Measurements from ENCODE around the gene BRF1.
A peak's percentile ranks its signal among the peaks of the same experiment; 100 is the strongest.

The BRF1 gene

DNA sequence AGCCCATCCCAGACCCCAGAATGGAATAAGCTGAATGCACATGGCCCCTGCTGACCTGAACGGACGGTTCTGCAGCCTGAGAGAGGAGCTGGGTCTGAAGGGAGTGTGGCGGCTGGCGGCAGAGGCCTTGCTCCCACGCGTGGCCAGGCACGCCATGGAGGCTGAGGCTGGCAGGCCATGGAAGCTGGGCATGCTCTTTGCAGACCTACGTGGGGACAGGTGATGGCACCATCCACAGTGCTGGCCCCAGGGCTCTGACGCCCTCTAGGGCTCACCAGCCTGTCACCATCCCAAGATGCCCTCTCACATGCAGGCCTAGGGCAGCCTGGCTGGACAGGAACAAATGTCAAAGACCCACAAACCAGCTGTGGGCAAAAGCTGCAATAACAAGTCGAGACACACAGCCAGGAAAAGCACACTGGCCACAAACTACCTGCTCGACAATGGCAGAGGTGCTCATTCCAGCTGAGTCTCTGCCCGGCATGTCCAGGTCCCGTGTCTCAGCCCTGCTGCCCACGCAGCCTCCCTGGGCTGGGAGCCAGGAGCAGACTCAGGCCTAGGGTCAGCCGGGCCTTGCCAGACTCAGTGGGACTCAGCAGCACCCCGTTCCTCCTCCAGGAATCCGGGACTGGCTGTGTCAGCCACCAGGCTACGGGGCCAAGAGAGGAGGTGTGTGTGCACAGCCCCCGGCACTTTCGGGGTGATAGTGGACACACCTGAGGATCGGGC, 32.8 kb downstream of the BRF1 start:
- DNase-seq (ENCODE audit: low spot score) = no peak

GRCh38 chr14:105261781-105262180, 39.0 kb downstream of the BRF1 start:
- DNase-seq (ENCODE audit: low spot score) = no peak

DNA sequence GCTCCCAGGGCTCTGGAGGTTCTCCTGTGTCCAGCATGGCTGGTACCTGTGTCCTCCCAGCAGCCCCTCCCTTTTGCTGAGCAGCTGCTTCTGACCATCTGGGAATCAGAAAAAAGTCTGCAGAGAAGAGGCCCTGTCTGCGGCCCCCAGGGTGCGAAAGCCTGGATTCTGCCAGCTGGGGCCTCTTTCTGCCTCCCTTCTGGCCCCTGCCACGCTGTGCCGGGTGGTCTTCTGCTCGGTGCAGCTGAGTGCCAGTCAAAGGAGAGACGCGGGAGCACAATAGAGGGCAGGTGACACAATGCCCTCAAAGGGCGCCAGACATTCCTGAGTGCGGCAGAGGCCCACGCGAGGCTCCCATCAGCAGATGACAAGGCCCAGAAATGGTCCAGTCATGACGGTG, 39.8 kb downstream of the BRF1 start:
- DNase-seq (ENCODE audit: low spot score) = no peak

DNA sequence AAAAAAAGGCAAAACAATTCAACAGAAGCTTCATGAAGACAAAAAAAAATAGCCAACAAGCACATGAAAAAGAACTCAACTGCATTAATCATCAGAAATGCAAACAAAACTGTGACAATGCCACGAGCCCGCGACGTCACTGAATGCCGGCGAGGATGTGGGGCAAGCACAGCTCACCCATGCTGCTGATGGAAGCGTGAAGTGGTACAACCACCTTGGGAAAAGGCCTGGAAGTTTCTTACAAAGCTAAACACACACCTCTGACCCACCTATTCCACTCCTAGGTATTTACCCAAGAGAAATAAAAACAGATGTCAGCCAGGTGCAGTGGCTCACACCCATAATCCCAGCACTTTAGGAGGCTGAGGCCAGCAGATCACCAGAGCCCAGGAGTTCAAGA, 42.0 kb downstream of the BRF1 start:
- DNase-seq (ENCODE audit: low spot score) = no peak

GRCh38 chr14:105257464-105257863, 43.3 kb downstream of the BRF1 start:
- DNase-seq (ENCODE audit: low spot score) = no peak

DNA sequence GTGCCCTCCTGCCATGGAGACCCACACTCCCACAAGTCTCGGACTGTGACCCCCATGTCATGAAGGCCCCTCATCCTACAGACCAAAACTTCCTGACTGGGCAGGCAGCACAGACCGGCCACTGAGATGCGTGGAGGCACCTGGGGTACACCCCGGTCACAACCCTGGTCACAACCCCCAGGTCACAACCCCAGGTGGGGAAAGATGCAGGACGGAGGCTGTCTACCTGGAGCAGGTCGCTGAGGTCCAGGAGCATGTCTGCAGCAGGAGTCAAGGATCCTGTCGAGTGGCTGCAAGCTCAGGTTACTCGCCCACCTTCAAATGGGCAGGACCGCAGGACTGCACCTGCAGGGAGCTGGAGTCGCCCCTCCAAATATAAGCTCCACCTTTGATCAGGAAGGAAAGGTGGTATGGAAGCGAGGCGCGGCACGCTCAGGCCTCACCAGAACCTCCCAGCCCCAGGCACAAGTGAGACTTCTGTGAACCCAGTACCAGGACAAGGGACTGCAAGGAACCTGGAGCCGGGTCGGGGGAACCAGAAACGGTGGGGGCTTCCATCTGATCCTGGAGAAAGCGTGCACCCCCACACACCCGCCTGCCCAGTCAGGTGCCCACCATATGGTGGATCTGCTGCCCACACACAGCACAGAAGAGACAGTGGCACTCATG, 44.4 kb downstream of the BRF1 start:
- DNase-seq (ENCODE audit: low spot score) = no peak

- peak; percentile 47 for DNase-seq (ENCODE audit: low spot score)
Measured at GRCh38 chr14:105255021-105255507, 45.7 kb downstream of the BRF1 start.

- no peak for DNase-seq (ENCODE audit: low spot score)
Measured at GRCh38 chr14:105253329-105253682, 47.5 kb downstream of the BRF1 start.

DNA sequence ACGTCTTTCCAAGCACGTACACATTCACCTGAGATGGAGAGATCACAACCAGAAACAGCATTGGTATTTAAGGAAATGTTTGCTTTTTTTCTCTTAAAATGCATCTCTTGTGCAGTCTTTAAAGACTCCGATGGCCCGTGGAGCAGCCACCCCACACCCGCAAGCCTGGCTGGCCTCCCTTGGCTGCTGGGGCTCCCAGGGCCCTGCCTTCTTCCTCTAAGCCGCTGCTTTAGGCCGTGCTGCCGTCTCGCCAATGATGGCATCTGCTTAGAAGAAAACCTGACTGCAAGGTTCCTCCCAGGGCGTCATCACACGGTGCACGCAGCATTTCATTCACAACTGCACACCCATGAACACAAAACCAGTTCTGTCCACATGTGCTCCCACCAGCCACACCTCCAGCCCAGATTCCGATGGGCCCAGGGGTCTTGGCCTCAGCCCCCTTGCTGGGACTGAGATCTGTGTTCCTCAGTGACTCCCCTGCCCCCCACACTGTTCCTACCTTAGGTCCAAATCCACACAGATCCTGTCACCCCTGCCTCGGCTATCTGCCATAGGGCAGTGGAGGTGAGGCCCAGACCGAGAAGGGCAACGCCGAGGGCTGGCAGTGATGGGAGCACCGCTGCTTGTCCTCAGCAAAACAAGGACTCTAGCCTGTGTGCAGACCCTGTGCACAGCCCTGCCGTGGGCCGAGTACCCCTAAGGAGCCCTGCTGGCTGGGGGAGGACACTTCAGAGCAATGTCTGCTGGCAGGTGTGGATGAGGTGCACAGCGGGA, 48.1 kb downstream of the BRF1 start:
- DNase-seq (ENCODE audit: low spot score) = no peak

DNA sequence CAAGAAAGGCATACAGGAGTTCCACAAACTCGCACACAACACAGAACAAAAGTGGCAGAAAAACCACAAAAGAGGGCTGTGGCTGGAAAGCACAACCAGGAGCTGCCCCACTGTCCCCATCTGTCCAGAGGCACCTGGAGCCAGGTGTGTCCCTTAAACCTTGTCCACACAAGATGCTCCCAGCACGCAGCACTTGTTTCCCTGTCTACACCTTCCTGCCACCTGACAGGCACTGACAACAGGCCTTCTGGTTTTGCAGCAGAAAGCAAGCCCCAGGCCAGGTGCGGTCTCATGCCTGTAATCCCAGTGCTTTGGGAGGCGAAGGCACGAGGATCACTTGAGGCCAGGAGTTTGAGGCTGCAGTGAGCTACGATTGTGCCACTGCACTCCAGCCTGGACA, 48.9 kb downstream of the BRF1 start:
- DNase-seq (ENCODE audit: low spot score) = no peak

DNA sequence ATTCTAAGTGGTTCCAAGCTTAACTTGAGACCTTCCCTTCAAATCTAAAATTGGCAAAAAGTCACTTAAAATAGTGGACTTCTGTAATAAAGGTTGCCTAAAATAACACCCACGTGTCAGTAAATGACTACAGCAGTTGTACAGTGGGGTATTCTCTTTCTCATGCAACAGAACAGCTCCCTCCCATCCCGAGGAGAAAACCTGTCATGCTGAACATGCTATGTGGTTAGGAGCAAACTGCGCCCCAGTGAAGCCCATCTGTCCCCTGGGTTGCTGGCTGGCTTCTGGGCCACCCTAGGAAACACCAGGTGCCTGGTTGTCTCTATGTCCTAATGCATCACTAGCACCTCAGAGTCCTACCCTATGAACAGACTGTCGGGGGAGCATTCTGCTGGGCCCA, 49.8 kb downstream of the BRF1 start:
- DNase-seq (ENCODE audit: low spot score) = no peak

GRCh38 chr14:105250008-105250366, 50.8 kb downstream of the BRF1 start:
- no peak for DNase-seq (ENCODE audit: low spot score)

DNA sequence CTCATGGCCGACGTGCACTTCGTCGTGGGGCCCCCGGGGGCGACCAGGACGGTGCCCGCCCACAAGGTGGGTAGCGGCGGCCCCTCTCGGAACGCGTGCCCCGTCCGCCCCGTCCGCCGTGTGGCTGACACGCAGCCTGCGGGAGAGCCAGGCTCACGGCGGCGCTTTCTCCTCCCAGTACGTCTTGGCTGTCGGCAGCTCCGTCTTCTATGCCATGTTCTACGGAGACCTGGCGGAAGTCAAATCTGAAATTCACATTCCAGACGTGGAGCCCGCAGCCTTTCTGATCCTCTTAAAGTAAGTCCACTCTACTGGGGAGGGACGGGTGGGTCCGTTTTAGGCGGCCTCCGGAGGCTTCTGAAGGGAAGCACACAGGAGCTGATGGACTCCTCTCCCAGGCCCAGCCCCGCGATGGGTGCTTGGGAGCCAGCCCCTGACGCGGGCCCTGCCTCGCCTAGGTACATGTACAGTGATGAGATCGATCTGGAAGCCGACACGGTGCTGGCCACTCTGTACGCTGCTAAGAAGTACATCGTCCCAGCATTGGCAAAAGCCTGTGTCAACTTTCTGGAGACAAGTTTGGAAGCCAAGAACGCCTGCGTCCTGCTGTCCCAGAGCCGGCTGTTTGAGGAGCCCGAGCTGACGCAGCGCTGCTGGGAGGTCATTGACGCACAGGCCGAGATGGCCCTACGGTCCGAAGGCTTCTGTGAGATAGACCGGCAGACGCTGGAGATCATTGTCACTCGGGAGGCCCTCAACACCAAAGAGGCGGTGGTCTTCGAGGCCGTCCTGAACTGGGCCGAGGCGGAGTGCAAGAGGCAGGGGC, 51.4 kb downstream of the BRF1 start:
- DNase-seq (ENCODE audit: low spot score) = peak; percentile 43

- DNase-seq (ENCODE audit: low spot score) = peak; percentile 99
Measured at GRCh38 chr14:105248368-105249181, 52.2 kb downstream of the BRF1 start, which contains the start of gene BTBD6. TSS of gene BTBD6 (plus strand) at chr14:105248533. CDS start at chr14:105248712, 179 bp downstream.

GRCh38 chr14:105247715-105248367, 53.0 kb downstream of the BRF1 start:
- DNase-seq (ENCODE audit: low spot score) = no peak

DNA sequence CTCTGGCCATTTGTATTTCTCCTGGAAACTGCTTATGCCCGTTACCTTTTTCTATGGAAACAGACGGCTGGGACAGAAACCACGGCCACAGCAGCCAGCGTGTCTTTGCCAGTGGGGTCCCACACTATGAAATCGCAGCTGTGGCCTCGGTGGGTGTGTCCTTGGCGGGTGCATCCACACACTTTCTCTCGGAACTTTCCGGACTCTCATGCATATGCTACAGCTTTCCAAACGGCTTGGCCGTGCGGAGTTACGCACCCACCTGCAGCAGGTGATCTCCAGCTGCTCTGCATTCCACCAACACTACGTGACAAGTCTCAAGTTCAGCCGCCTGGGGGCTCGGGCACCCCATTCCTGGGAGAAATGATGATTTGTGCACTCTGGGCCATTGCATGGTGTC, 53.8 kb downstream of the BRF1 start:
- DNase-seq (ENCODE audit: low spot score) = no peak

DNA sequence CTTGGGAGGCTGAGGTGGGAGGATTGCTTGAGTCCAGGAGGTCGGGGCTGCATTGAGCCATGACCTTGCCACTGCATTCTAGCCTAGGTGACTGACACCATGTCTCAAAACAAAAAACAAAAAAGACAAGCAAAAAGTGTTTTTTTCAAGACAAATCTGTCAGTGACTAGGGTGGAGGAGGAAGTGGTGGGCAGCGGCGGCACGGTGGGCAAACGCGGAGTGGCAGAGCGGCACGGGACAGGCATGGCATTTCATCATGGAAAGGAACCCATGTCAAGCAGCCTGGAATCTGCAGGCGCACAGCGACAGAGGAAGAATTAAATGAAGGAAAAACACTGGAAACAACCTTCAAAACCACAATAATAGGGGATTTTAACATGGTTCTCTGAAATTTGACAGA, 56.5 kb downstream of the BRF1 start:
- no peak for DNase-seq (ENCODE audit: low spot score)

DNA sequence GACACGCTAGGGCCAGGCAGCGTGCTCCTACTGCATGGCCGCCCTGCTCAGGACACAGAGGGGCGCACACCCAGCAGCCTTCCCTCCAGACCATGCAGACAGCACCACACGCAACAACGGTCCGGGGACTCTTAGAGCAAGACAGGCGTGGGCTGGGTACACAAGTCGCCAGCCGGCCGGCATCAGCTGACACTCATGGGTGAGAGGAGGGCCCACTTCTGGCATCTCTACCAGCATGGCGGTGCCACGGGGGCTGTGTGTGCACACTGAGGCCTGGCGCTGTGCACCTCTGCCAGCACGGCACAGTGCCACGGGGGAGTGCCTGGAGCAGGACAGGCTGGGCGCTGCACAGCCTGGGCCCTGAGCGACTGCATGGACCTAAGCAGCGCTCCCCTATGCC, 59.2 kb downstream of the BRF1 start:
- no peak for DNase-seq (ENCODE audit: low spot score)

DNA sequence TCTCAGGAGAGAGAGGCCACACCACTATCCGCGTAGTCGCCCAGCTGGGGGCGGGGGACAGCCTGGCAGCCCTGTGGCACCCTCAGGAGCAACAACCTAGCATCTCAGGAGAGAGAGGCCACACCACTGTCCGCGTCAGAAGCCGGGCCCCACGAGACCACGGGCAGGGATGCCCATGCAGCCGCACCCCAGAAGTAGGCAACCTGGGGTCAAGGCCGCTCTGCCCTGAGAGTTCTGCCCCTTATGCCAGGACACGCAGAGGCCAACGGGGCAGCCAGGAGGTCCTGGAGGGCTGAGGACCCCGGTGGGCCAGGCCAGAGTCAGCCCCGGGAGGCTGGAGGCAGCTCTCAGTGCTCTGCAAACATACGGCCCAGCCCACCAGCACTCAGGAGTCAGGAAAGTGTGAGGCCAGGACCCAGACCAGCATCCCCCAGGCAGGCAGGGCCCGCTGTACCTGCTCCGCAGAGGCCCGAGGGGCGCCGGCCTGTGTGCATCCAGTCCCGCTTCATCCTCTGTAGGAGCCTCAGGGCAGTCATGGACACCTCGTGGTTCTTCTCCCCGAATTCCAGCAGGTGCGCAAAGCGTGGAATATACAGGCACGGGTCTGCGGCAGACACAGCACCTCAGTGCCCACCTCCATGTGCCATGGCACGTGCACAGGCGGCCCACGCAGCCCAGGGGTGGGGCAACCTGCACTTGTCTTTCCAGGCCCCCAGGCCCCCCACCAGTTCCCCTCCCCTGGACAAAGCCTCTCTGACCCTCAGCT, 59.8 kb downstream of the BRF1 start:
- DNase-seq (ENCODE audit: low spot score) = no peak

DNA sequence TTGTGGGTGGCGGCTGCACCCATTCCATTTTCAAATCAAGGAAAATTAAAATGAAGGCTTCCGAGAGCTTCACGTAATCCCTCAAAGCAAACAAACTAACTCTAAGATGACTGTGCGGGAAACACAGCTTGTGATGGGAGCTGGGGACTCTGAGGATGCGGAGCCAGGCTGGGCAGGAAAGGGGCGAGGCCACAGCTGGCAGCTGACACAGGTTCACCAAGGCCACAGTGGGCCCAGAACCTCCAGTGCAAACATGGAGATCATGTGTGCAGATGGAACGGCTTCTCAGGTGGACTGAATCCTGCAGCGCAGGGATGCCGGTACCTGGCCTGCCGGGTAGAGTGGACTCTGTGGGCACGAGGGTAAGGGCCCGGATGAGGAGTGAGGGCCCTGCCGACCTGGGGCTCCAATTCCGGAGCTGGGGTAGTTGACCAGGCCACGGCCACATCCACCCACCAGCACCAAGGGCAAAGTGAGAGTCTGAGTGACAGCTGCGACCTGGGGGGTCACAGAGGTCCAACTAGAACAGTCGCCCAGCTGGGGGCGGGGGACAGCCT, 71.6 kb downstream of the BRF1 start:
- no peak for DNase-seq (ENCODE audit: low spot score)

All from AG20443 (cell line).